Activated CD4-positive, alpha-beta T cell treated with anti-CD3 and anti-CD28 coated beads for 1 hour (primary cell): ENCODE data around the gene PDE4B.
"Not testable (repeated sequence)": the region's sequence is repeated elsewhere in the genome, so short reads cannot be mapped to it uniquely, and the experiment has no call there.

Experiments used
- DNase-seq: peaks from one replicate; pipeline ENCODE4 v3.0.0-alpha.2; 2020

The PDE4B gene

DNA sequence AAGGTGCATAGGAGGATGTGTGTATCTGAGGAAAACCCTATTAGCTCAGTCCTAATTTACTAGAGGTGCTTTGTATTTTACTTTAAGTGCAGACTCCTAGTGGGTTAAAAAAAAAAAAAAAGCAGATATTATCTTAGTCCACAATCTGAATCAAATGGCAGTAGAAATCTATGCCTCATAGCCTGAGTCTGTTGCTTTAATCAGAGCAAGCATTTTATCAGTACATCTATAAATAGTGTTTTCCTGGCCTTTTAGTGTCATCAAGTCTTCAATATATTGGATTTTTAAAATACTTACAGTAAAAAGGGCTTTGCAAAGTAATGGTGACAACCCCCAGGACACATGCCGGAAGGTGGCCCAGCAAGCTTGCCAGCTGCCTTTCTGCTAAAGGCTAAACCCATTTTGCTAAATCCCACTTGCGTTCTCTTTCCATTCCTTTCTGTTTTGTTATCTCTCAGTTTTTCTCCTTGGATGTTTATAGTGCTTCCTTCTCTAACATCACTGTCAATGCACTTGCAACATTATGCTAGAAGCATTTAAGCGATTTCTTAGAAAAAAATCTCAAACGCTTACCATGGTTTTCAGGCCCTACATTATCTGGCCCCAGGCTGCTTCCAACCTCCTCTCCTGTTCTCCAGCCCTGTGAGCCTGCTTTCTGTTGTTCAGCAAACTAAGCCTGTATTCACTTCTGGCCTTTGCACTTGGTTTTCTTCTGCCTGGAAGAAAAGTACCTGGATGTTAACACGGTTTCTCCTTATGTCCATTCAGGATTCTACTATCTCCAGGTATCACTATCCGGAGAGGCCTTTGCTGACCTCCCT is 206.3 kb downstream of the PDE4B start:
- DNase-seq: no peak

DNA sequence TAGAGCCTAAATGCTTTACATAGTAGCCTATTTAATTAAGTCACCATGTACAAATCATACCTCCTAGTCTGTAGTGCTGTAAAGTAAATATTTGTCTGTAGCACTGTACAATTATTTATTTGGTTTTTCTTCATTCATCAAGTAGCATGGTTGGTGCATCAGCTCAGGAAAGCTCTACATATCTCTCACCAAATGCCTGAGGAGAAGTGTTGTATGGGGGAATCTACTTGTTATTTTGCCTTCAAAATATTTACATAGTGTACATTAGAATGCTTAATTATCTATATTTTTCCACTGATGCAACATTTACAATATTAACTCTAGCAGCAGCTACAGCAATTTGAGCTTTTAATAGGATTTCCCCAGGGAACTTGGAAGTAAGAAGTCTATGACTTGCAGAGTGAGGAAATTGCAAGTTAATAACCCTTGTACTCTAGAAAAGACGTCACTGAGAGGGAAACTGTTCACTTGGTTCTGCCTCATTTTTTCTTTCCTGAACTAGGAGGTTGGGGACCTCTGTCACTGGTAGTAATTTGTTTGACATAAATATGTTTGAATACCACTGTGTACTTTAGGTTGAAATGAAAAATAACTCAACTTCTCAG is 207.4 kb downstream of the PDE4B start:
- no peak for DNase-seq

DNA sequence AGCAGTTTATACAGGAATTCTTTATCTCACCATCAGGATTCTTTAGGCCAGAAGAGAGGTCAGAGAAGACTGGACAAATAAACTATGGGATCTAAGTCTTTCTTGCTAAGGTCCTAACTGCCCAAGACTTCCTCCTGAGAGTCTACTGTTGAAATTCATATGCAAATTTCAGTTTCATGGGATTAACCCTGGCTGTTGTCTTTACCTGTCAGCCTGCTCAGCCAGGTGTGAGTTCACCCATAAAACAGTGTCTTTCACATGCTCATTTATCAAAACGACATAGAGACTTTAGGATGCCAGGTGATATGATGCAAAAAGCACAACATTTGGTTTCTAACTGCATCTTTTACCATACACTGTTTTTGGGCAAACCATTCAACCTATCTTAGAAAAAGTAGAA is 211.0 kb downstream of the PDE4B start:
- no peak for DNase-seq

DNA sequence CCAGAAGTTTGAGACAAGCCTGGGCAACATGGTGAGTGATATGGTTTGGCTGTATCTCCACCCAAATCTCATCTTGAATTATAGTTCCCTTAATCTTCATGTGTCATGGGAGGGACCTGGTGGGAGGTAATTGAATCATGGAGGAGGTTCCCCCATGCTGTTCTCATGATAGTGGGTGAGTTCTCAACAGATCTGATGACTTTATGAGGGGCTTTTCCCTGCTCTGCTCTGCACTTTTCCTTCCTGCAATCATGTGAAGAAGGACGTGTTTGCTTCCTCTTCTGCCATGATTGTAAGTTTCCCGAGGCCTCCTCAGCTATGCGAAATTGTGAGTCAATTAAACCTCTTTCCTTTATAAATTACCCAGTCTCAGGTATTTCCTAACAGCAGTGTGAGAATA is 213.8 kb downstream of the PDE4B start:
- DNase-seq: not testable (repeated sequence)

DNA sequence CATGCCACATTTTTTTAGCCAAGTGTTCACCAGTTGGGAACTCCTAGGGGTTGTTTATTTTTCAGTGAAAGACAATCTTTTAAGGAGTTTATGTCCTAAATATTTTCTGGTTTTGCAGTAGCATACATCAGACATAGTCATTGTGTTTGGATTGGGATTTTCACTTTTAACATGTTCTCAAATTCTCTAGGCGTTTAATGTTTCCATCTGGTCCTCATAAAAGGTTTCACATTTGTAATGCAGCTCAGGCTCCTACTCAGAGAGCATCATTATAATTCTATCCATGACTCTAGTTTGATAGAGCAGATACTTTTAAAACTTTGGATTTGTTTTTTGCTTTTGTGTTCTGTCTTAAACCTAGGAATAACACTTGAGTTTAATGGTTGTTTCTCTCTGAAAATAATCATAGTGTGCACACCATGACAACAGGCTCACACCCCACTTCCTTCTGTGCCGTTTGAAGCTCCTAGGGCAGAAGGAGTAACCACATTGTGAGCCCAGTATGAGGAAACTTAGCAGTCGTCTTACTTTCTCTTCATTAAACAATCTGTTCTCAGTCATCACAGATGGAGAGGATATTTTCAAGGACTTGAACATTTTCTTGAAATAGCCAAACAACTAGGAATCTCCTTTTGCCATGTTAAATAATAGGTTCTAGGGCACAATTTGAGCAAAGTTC is 219.6 kb downstream of the PDE4B start:
- DNase-seq: no peak

DNA sequence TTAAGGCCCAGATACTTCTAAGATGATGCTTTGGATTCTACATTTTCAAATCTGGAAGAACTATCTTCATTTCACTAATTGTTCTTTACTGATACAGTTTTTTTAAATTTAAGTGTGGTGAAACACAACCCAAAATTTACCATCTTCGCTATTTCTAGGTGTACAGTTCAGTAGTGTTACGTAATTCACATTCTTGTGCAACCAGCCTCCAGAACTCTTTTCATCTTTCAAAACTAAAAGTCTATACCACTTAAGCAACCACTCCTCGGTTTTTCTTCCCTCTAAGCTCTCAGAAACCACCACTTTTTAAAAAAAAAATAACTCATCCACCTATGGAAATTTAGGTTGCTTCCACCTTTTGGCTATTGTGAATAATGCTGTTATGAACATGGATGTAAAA is 220.7 kb downstream of the PDE4B start:
- DNase-seq: no peak

DNA sequence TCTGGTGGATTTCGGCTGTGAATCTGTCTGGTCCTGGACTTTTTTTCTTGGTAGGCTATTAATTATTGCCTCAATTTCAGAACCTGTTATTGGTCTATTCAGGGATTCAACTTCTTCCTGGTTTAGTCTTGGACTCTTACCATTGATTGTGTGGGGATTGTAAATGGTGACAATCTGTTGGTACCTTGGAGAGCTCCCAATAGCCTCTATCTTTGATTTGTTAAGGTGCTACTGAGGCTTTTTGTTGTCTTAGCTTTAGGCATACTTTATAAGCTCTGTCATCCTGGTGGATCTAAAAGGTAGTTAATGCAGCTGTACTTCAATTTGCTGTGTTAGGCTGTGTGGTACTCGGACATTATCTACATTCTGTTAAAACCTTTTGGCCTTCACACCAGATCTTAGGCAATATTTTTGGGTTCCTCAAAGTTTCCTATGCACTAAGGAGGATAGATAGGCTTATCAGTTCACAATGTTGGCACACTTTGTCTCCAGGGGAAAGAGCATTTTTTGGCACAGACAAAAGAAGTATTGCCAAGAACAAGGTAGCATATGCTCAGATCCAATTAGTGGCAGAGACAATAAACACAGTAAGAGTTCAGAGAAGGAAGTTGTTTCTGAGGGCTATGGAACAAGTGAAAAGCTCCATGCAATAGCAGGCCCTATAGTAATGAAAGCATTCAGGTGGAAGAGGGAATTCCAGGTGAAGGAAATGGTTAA is 230.4 kb downstream of the PDE4B start:
- DNase-seq: no peak

DNA sequence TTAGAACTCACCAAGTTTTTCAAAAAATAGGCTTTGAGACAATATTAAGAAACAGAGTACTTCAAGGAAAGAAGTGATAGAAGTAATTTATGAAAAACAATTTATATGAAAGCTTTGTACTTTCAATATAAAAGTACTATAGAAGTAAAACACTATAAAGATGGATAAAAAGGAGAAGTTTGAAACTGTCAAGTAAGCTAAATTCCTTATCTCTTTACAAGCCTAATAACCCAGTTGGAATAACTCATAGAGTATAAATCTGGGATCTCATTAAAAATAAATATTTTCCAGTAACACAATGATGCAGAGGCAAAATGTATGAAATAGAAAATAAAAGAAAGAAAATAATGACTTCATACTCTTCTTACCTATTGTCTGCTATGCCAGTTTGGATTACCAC is 232.5 kb downstream of the PDE4B start:
- DNase-seq: no peak

DNA sequence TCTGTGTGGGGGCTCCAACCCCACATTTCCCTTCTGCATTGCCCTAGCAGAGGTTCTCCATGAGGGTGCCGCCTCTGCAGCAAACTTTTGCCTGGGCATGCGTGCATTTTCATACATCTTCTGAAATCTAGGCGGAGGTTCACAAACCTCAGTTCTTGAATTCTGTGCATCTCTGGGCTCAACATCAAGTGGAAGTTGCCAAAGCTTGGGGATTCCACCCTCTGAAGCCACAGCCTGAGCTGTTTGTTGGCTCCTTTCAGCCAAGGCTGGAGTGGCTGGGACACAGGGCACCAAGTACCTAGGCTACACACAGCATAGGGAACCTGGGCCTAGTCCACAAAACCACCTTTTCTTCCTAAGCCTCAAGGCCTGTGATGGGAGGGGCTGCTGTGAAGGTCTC is 235.3 kb downstream of the PDE4B start:
- DNase-seq: no peak

DNA sequence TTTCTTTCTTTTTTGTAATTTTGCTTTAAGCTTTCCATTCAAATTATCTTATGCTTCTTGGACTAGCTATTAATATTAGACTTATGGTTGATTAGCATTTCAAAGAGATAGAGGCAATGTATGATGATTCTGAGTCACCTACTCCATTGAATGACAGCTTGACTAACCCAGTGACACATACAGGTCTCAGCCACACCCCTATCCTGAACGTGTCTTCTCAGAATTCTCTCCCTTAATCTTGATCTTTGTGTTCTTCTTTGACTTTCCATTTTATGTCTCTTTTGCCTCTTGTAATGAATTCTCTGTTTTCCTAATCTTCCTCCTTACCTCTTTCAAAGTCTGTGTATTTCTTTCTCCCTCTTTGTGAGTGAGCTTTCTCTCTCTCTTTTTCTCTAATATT is 241.1 kb downstream of the PDE4B start:
- no peak for DNase-seq

DNA sequence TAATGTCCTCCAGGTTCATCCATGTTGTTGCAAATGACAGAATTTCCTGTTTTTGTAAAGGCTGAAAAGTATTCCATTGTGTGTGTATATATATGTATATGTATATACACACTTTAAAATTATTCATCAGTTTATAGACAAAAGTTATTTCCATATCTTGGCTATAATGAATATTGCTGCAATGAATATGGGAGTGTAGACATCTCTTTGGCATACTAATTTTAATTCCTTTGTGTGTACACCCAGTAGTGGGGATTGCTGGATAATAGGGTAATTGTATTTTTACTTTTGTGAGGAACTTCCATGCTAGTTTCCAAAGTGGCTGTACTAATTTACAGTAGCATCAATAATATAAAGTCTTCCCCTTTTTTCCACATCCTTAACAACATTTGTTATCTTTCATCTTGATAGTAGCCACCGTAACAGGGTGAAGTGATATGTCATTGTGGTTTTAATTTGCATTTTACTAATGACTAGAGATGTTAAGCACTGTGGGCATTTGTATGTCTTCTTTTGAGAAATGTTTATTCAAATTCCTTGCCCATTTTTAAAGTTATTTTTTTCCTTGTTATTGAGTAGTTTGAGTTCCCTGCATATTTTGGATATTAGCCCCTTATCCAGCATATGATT is 243.0 kb downstream of the PDE4B start:
- no peak for DNase-seq

DNA sequence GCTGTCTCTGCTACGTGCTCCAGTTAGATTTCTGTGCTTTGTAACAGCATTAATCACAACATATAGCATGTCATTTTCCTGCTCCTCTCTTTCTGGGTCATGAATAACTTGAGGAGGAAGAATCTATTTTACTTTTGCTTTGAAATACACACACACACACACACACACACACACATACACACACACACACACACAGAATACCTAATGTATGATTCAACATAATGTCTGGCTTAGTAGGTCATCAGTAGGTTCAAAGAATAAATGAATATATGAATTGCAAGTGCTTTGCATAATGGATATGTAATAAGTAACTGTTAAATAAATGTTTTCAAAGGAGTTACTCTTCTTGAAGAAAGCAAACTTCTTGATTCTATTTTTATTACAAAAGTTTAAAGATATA is 249.0 kb downstream of the PDE4B start:
- no peak for DNase-seq

DNA sequence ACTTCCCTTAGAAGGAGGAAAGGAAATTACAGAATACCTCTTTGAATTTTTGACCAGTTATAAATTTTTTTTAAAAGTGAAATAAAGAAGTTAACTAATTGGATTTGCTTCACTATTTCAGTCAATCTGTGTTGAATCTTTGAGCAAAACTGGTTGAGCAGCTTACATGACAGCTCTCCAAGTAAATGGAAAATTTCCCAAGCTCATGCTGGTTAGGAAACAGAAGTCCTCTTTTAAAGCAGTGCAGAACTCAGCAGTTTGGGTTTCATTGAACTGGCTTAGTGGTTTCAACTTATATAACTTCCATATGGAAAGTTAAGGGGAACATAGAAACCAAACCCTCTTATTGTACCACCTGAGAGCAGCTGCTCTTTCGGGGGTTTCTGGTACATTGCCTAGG is 250.5 kb downstream of the PDE4B start:
- DNase-seq: no peak

DNA sequence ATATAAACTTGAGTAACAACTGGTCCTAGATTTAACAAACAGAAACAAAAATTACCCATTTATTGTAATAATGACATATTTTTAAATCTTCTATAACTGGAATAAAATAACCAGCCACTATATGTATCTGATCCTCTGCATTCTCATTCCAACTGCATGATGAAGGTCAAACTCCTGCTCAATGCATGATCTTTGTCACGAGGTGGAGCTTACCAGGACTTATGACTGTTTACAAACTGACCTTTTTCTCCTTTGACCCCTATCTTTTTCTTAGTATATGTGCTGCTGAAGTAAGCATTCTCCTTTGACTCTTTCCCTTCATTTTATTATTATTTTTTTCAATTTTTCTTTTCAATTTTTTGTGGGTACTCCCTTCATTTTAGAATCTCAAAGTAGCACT is 252.2 kb downstream of the PDE4B start:
- no peak for DNase-seq

DNA sequence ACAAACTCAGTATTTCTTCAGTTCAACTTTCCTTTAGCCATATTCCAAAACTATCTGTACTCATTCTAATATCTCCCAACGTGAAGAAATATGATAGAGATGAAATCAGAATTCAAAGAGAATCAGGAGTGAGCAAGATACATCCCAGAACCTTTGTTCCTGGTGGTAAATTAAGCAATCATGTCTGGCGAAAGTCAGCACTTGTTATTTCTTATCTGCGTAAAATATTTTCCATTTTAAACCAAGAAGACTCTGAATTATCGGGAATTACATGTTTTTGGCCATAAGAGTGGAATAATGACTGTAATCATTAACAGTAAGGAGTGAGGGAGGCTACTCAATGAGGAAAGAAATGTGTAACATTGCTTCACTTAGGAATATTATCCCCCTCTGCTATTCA is 253.7 kb downstream of the PDE4B start:
- DNase-seq: no peak

DNA sequence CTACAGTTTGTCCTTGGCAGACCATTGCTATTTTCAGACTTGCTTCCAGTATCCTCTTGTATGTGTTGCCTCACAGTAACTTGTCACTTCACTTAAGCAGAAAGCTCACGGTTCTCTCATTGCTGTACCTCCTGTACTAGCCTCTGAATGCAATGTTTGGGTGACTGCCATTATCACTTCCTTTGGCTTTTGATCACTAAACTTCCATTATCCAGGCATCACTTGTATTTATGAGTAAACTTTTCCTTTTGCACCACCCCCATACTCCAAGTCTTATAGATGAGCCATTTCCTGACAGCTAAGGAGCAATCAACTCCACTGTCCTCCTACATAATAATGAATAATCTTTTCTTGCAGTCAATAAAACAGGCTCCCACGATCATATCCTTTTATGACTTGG is 255.3 kb downstream of the PDE4B start:
- no peak for DNase-seq

DNA sequence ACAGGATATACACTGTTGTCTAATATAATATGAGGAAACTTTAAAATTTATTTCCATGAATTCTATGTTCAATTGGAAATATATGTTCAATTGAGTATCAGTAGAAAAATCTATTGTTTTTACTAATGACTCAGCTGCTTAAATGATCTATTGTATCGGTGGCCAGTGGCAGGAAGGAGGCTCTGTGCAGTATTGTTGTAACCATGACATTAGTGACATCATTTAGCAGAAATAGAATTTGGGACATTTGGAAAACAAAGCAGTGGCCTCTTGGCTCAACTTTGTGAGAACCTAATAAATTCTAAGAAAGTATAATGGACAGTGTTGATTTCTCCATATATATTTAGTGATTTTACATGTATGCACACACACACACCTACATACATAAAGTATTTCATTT is 257.4 kb downstream of the PDE4B start:
- no peak for DNase-seq

DNA sequence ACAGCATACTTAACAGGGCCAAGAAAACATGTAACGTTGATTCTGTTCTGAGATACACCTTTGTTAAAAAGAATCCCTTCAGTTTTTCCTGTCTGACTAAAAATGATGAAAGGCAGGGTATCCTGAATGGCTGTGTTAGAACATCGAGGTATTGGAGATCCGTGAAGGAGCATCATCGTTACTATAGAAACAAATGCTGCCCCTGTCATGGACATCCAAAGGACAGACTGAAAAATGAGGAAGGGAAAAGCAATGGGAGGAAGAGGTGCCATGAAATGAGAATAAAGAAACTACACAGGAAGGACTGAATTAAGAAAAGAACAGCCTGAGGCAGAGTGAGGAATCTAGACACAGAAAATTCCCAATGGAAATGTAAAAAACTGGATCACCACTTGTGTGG is 257.9 kb downstream of the PDE4B start:
- DNase-seq: no peak

DNA sequence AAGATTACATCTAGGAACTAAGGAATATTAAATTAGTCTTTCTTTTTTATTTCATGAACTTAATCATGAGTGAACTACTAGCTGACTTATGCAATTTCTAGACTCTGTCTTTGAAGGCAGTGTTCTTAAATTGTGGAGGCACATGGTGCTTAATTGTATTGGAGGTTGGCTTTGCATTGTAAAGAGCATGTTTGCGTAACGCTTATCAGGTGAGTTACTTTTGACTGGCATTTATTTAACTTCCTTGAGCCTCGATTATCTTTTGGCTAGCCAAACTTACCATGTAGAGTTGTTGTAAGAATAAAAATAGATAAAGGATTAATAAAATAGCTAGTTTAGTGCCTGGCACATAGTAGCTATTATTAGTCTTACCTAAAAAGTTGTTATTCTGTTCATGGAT is 262.4 kb downstream of the PDE4B start:
- no peak for DNase-seq

DNA sequence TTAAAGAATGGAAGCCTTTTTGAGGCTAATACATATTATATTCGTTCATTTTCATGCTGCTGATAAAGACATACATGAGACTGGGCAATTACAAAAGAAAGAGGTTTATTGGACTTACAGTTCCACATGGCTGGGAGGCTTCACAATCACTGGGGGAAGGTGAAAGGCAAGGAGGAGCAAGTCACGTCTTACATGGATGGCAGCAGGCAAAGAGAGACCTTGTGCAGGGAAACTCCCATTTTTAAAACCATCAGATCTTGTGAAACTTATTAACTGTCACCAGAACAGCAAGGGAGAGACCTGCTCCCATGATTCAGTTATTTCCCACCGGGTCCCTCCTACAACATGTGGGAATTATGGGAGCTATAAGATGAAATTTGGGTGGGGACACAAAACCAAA is 264.8 kb downstream of the PDE4B start:
- not testable (repeated sequence) for DNase-seq

DNA sequence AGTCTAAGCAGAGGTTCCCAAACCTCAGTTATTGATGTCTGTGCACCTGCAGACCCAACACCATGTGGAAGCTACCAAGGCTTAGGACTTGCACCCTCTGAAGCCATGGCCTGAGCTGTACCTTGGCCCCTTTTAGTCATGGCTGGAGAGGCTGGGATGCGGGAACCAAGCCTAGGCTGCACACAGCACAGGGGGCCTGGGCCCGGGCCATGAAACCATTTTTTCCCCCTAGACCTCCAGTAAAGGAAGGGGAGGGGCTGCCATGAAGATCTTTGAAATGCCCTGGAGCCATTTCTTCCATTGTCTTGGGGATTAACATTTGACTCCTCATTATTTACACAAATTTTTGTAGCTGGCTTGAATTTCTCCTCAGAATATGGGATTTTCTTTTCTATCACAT is 265.9 kb downstream of the PDE4B start:
- DNase-seq: no peak

DNA sequence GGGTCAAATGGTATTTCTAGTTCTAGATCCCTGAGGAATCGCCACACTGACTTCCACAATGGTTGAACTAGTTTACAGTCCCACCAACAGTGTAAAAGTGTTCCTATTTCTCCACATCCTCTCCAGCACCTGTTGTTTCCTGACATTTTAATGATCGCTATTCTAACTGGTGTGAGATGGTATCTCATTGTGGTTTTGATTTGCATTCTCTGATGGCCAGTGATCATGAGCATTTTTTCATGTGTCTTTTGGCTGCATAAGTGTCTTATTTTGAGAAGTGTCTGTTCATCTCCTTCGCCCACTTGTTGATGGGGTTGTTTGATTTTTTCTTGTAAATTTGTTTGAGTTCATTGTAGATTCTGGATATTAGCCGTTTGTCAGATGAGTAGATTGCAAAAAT is 274.5 kb downstream of the PDE4B start:
- not testable (repeated sequence) for DNase-seq
